Endothelial cell of umbilical vein (primary cell): Measurements from ENCODE around the gene CARD11. TPM values are rescaled to one million over a fixed set of nuclear protein-coding genes. Genes with fewer than 3 reads are reported as not detected.

Source experiments
- BruUV-seq: library from RNA; stranded (reverse); fragments of 400-500 nt; replicated peaks from 2 replicates; lab custom pipeline; 2021; lab: Mats Ljungman, UMichigan
- CTCF ChIA-PET: fragments of 300-600, 350-600 bp; sonication (Branson Sonifier 250); formaldehyde crosslinking; loops from one replicate; lab custom pipeline; 2021; ENCODE audit warnings: antibody characterized with exemption, inconsistent platforms; lab: Charles Lee
- POLR2A ChIA-PET: fragments of 300-600, 350-600 bp; sonication (Branson Sonifier 250); formaldehyde crosslinking; loops from one replicate; lab custom pipeline; 2021; ENCODE audit warnings: antibody characterized with exemption, inconsistent platforms; lab: Charles Lee
- DNase-seq: peaks from one replicate; pipeline ENCODE4 v3.0.0-alpha.2; 2011; ENCODE audit warnings: low read depth, low spot score
- FAIRE-seq: peaks from 2 replicates; lab custom pipeline; 2011; peaks lifted over from hg19 to GRCh38; lab: Jason Lieb, UNC
- H2AFZ ChIP-seq: 2 replicates; pipeline ENCODE4 v1.6.0; 2012; ENCODE audit warnings: low read depth, low read length, control low read depth, inconsistent platforms
- H3K27ac ChIP-seq: 2 replicates; pipeline ENCODE4 v1.5.1; 2011; ENCODE audit warnings: low read depth, mild to moderate bottlenecking, control low read depth, low read length, moderate library complexity; ENCODE audit not compliant: insufficient read depth
- H3K27me3 ChIP-seq, 2 experiments: 2 replicates each; pipeline versions ENCODE4 v1.6.0 to v1.6.1; 2011; ENCODE audit warnings: low read length in 2 of 2, mixed read lengths in 1 of 2; ENCODE audit not compliant: control insufficient read depth in 2 of 2, insufficient read depth in 2 of 2
- H3K36me3 ChIP-seq, 2 experiments: 2 replicates in 1 of 2; 3 replicates in 1 of 2; pipeline ENCODE4 v1.5.1; 2011; ENCODE audit warnings: low read length in 2 of 2, mild to moderate bottlenecking in 1 of 2, moderate library complexity in 1 of 2; ENCODE audit not compliant: control insufficient read depth in 2 of 2, insufficient read depth in 2 of 2; ENCODE audit errors: extremely low read depth in 1 of 2
- H3K4me1 ChIP-seq: 3 replicates; pipeline ENCODE4 v1.5.1; 2011; ENCODE audit warnings: mild to moderate bottlenecking, low read length; ENCODE audit not compliant: control insufficient read depth, insufficient read depth; ENCODE audit errors: extremely low read depth
- H3K4me2 ChIP-seq: 2 replicates; pipeline ENCODE4 v1.6.1; 2011; ENCODE audit warnings: low read length, control low read depth, mixed read lengths; ENCODE audit not compliant: insufficient read depth
- H3K4me3 ChIP-seq, 3 experiments: fragments of 200-600 bp in 1 of 3; sonication (generic), shearing (Covaris generic) in 1 of 3; replicated peaks in 1 of 3; 2 replicates each; pipeline ENCODE4 v1.5.1; 2011 to 2016; ENCODE audit warnings: control low read depth in 3 of 3, low read length in 3 of 3, mild to moderate bottlenecking in 2 of 3, inconsistent platforms in 1 of 3, low read depth in 1 of 3, moderate library complexity in 1 of 3; ENCODE audit not compliant: insufficient read depth in 1 of 3
- H3K79me2 ChIP-seq: 2 replicates; pipeline ENCODE4 v1.6.0; 2012; ENCODE audit warnings: low read length, inconsistent platforms; ENCODE audit not compliant: control insufficient read depth, insufficient read depth
- H3K9ac ChIP-seq: replicated peaks from 2 replicates; pipeline ENCODE3; 2011; ENCODE audit warnings: low read length, control low read depth; ENCODE audit not compliant: insufficient read depth; ENCODE audit errors: extremely low read depth
- H3K9me1 ChIP-seq: replicated peaks from 3 replicates; pipeline ENCODE4 v1.6.0; 2011; ENCODE audit warnings: mild to moderate bottlenecking, low read length; ENCODE audit not compliant: control insufficient read depth, insufficient read depth; ENCODE audit errors: extremely low read depth
- H3K9me3 ChIP-seq: replicated peaks from 2 replicates; pipeline ENCODE4 v1.5.1; 2012; ENCODE audit warnings: low read length, inconsistent platforms; ENCODE audit not compliant: control insufficient read depth, insufficient read depth
- H4K20me1 ChIP-seq: replicated peaks from 2 replicates; pipeline ENCODE3; 2011; ENCODE audit warnings: mild to moderate bottlenecking, low read length; ENCODE audit not compliant: control insufficient read depth, insufficient read depth; ENCODE audit errors: extremely low read depth
- EZH2 ChIP-seq: IDR thresholded peaks from 2 replicates; pipeline ENCODE4 v1.6.1; 2012; ENCODE audit warnings: borderline replicate concordance, low read depth, mild to moderate bottlenecking, moderate library complexity, low read length, inconsistent platforms; ENCODE audit not compliant: severe bottlenecking
- FOS ChIP-seq: IDR thresholded peaks from 2 replicates; pipeline ENCODE4 v1.6.1; 2011; ENCODE audit warnings: mild to moderate bottlenecking, low read length, moderate library complexity, borderline replicate concordance; ENCODE audit not compliant: insufficient read depth
- GATA2 ChIP-seq: IDR thresholded peaks from 2 replicates; pipeline ENCODE4 v1.7.0; 2011; ENCODE audit warnings: low read depth, mild to moderate bottlenecking, moderate library complexity, mixed read lengths, low read length; ENCODE audit not compliant: insufficient read length, insufficient read depth
- JUN ChIP-seq: IDR thresholded peaks from 2 replicates; pipeline ENCODE4 v1.6.1; 2011; ENCODE audit warnings: borderline replicate concordance, low read depth; ENCODE audit not compliant: insufficient read length, insufficient read depth
- MYC ChIP-seq: IDR thresholded peaks from one replicate; pipeline ENCODE4 v1.6.1; 2011; ENCODE audit warnings: mild to moderate bottlenecking, low read depth, low read length
- POLR2A ChIP-seq: IDR thresholded peaks from 2 replicates; pipeline ENCODE4 v1.6.1; 2012; ENCODE audit warnings: low read depth, mild to moderate bottlenecking, control low read depth, low read length
- POLR2AphosphoS5 ChIP-seq: IDR thresholded peaks from 2 replicates; pipeline ENCODE4 v1.6.1; 2012; ENCODE audit warnings: low read depth, mild to moderate bottlenecking, control low read depth, low read length, moderate library complexity; ENCODE audit not compliant: insufficient read depth
- dilution Hi-C: fragments of 300-500 bp; cut with MboI; formaldehyde crosslinking; loops from one replicate; pipeline ENCODE4 v1.15.0; 2019; ENCODE audit warnings: low sequenced_read_pairs; ENCODE audit not compliant: extremely low pct_ligation_motif_present
- intact Hi-C: fragments of 100-400 bp; cut with micrococcal nuclease; formaldehyde crosslinking; loops from one replicate; pipeline ENCODE4 v1.10.0; 2022
- polyA plus RNA-seq, 4 experiments: library from polyadenylated mRNA; depleted of rRNA in 3 of 4; stranded (reverse) in 3 of 4; unstranded in 1 of 4; fragments of >200 nt; gene quantifications; 2 replicates each; pipeline versions ENCODE4 v1.2.1 to v1.2.3, GENCODE V29; 2011 to 2012; ENCODE audit warnings: missing spikeins in 1 of 4
- total RNA-seq: library from RNA; stranded (reverse); gene quantifications from 2 replicates; pipeline ENCODE4 v1.2.3, GENCODE V29; 2021
- TF ChIP-seq, protein P1 (sequence below): IDR thresholded peaks from 2 replicates; pipeline ENCODE4 v1.6.1; 2011; ENCODE audit not compliant: insufficient read depth, insufficient read length
- TF ChIP-seq, protein P2 (sequence below), 2 donors: IDR thresholded peaks; 1 replicate in 1 of 2; 2 replicates in 1 of 2; pipeline ENCODE4 v1.5.1; 2011; ENCODE audit warnings: low read length in 2 of 2, mild to moderate bottlenecking in 2 of 2, moderate library complexity in 2 of 2, control low read depth in 1 of 2, inconsistent platforms in 1 of 2, low read depth in 1 of 2; ENCODE audit not compliant: insufficient read depth in 1 of 2; ENCODE audit errors: extremely low read depth in 1 of 2

CARD11 gene
- total and polyA plus RNA-seq, 2 donors (not counting 3 experiments of a cell fraction or from before 2014, with no cell fraction given): 20.4 to 41.8 TPM

DNA sequence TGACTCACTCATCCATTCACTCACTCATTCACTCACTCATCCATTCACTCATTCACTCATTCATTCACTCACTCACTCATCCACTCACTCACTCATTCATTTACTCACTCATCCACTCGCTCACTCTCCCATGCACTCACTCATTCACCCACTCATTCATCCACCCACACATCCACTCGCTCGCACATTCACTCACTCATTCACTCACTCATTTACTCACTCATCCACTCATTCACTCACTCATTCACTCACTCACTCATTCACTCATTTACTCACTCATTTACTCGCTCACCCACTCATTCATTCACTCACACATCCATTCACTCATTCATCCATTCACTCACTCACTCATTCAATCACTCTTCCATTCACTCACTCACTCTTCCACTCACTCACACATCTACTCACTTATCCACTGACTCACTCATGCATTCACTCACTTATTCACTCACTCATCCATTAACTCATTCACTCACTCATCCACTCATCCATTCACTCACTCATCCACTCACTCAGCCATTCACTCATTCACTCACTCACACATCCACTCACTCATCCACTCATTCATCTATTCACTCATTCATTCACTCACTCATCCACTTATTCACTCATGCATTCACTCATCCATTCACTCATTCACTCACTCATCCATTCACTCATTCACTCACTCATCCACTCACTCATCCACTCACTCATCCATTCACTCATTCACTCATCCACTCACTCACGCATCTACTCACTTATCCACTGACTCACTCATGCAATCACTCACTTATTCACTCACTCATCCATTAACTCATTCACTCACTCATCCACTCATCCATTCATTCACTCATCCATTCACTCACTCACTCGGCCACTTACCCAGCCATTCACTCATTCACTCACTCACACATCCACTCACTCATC is 74.0 kb downstream of the CARD11 start:
- BruUV-seq: no TSS peak
- intact Hi-C loops: no loop called here
- Histone ChIP-seq H3K4me1 (no peaks in the 10 kb centered on the region), H3K9me1 (no peaks in the 10 kb centered on the region), H3K4me3 (no peak overlapping the region), H3K9ac (no peak overlapping the region), H4K20me1 (no peaks in the 10 kb centered on the region), H2AFZ (no peak overlapping the region), H3K27me3 (no peaks in the 10 kb centered on the region), H3K4me2 (no peak overlapping the region), H3K36me3 (peaks cover 0 to 1% of the 10 kb centered on the region in 2 experiments), H3K27ac (no peak overlapping the region), H3K9me3 (peaks cover 3% of the 10 kb centered on the region), H3K79me2 (no peaks in the 10 kb centered on the region)
- ChIA-PET POLR2A (no interaction called here), CTCF (no interaction called here)
- dilution Hi-C loops: no loop called here
- DNase-seq (no peak), FAIRE-seq (no peak)
- TF ChIP-seq FOS (no peak), POLR2A (no peak), MYC (no peak), EZH2 (no peak), POLR2AphosphoS5 (no peak), GATA2 (no peak), JUN (no peak)
- TF ChIP-seq, protein P1, sequence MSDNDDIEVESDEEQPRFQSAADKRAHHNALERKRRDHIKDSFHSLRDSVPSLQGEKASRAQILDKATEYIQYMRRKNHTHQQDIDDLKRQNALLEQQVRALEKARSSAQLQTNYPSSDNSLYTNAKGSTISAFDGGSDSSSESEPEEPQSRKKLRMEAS: no peak
- TF ChIP-seq, protein P2, sequence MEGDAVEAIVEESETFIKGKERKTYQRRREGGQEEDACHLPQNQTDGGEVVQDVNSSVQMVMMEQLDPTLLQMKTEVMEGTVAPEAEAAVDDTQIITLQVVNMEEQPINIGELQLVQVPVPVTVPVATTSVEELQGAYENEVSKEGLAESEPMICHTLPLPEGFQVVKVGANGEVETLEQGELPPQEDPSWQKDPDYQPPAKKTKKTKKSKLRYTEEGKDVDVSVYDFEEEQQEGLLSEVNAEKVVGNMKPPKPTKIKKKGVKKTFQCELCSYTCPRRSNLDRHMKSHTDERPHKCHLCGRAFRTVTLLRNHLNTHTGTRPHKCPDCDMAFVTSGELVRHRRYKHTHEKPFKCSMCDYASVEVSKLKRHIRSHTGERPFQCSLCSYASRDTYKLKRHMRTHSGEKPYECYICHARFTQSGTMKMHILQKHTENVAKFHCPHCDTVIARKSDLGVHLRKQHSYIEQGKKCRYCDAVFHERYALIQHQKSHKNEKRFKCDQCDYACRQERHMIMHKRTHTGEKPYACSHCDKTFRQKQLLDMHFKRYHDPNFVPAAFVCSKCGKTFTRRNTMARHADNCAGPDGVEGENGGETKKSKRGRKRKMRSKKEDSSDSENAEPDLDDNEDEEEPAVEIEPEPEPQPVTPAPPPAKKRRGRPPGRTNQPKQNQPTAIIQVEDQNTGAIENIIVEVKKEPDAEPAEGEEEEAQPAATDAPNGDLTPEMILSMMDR (IDR thresholded peaks at IDR 0.05; ENCODE audit: extremely low read depth in 1 of 2, insufficient read depth in 1 of 2, low read depth in 1 of 2, low read length in 2 of 2): no peak
